K562 (cell line): Measurements from ENCODE around the gene IL17RA. TPM values are rescaled to one million over a fixed set of nuclear protein-coding genes. Genes with fewer than 3 reads are reported as not detected.

Experiments
- ATF1 ChIP-seq, 2 experiments: fragments of 450-650 bp in 1 of 2; IDR thresholded peaks; 2 replicates each; pipeline ENCODE4 v1.6.1; 2016; ENCODE audit warnings: missing compliant biosample characterization in 1 of 2, missing genetic modification characterization in 1 of 2
- CCNT2 ChIP-seq: IDR thresholded peaks from 2 replicates; pipeline ENCODE4 v1.6.1; 2011; ENCODE audit warnings: borderline replicate concordance, low read depth, mild to moderate bottlenecking, moderate library complexity, mixed read lengths, low read length; ENCODE audit not compliant: insufficient read length; ENCODE audit errors: extremely low read depth
- MAFF ChIP-seq: IDR thresholded peaks from 2 replicates; pipeline ENCODE4 v1.6.1; 2012; ENCODE audit warnings: low read length, improper control_type of control experiment
- NFIC ChIP-seq: fragments of 450-650 bp; IDR thresholded peaks from 2 replicates; pipeline ENCODE4 v1.6.1; 2017; ENCODE audit warnings: mild to moderate bottlenecking, inconsistent platforms
- NFYB ChIP-seq: IDR thresholded peaks from 2 replicates; pipeline ENCODE4 v1.6.1; 2011; ENCODE audit warnings: mild to moderate bottlenecking, moderate library complexity; ENCODE audit not compliant: insufficient read length; ENCODE audit errors: extremely low read depth
- PKNOX1 ChIP-seq: fragments of 450-650 bp; IDR thresholded peaks from 2 replicates; pipeline ENCODE4 v1.6.1; 2016
- SRSF1 ChIP-seq: fragments of 200-400 bp; formaldehyde crosslinking; IDR thresholded peaks from 2 replicates; pipeline ENCODE4 v1.6.1; 2017; ENCODE audit warnings: mild to moderate bottlenecking, low read depth, low read length, moderate library complexity
- THAP12 ChIP-seq: fragments of 250-450 bp; sonication (Bioruptor Pico); IDR thresholded peaks from 2 replicates; pipeline ENCODE4 v1.9.0; 2021; ENCODE audit warnings: mild to moderate bottlenecking, inconsistent platforms
- TRIM24 ChIP-seq, 2 experiments: fragments of 450-650 bp; IDR thresholded peaks; 2 replicates each; pipeline ENCODE4 v1.6.1; 2016
- ZFX ChIP-seq: sonication (generic); formaldehyde crosslinking; IDR thresholded peaks from 2 replicates; pipeline ENCODE4 v1.8.0; 2022; ENCODE audit warnings: mild to moderate bottlenecking, missing genetic modification reagents, moderate library complexity
- ZNF24 ChIP-seq: fragments of 450-650 bp; IDR thresholded peaks from 2 replicates; pipeline ENCODE4 v1.6.1; 2016
- polyA plus RNA-seq, 8 experiments: library from polyadenylated mRNA; depleted of rRNA in 4 of 8; stranded (reverse) in 5 of 8; unstranded in 3 of 8; fragments of >200 nt; fragmentation: Nextera tagmentation in 2 of 8; fragmentation: Illumina TruSeq in 1 of 8; extraction: Ambion mirVana in 2 of 8; extraction: Trizol in 1 of 8; gene quantifications; 2 replicates each; pipeline versions ENCODE4 v1.2.1 to v1.2.3, GENCODE V29; 2011 to 2014; ENCODE audit warnings: inconsistent platforms in 1 of 8, missing spikeins in 1 of 8
- total RNA-seq, 7 experiments: library from RNA; depleted of rRNA in 6 of 7; stranded (reverse); fragments of >200 nt in 6 of 7; fragmentation: Illumina TruSeq in 2 of 7; extraction: Trizol in 2 of 7; gene quantifications; 2 replicates each; pipeline versions ENCODE4 v1.2.1 to v1.2.3, GENCODE V29; 2011 to 2021; ENCODE audit warnings: low replicate concordance in 1 of 7

The IL17RA gene
- total and polyA plus RNA-seq, 9 of the 15 experiments (the other 6 are each of a cell fraction or from before 2014, with no cell fraction given): 0.17 to 11.8 (median 3.7) TPM

GRCh38 chr22:17085277-17086181, 729 bp downstream of the IL17RA start (continued):
- TF ChIP-seq ZNF24: no peak
- no peak for TF ChIP-seq THAP12 (CRISPR knock-in tag)
- peak; percentile 28 for TF ChIP-seq CCNT2
- peak; percentile 39 for TF ChIP-seq NFIC
- TF ChIP-seq ATF1 (CRISPR knock-in tag; IDR thresholded peaks at IDR 0.05): no peak
- TF ChIP-seq ATF1 (tag; IDR thresholded peaks at IDR 0.05): 0 out of 2 replicates have a peak, but pooled peaks have one; percentile 4
- TF ChIP-seq MAFF: no peak
- 0 out of 2 replicates have a peak, but pooled peaks have one; percentile 37 for TF ChIP-seq PKNOX1
- TF ChIP-seq SRSF1: no peak
- no peak for TF ChIP-seq NFYB
- TF ChIP-seq ZFX (CRISPR knock-in tag): peak; percentile 36
- peak in 1 of 2 experiments; percentile 40; a peak in 1 of 4 replicates for TF ChIP-seq TRIM24 (IDR thresholded peaks at IDR 0.05)
